Activated CD4-positive, CD25-positive, alpha-beta regulatory T cell treated with anti-CD3 and anti-CD28 coated beads, Interleukin-2, amount 50 U/mL, for 16 hours (primary cell): Measurements from ENCODE around the gene SH3RF3.

Experiments used
- DNase-seq: peaks from one replicate; pipeline ENCODE4 v3.0.0-alpha.2; 2020; ENCODE audit warnings: low read depth, low spot score

SH3RF3 gene

DNA sequence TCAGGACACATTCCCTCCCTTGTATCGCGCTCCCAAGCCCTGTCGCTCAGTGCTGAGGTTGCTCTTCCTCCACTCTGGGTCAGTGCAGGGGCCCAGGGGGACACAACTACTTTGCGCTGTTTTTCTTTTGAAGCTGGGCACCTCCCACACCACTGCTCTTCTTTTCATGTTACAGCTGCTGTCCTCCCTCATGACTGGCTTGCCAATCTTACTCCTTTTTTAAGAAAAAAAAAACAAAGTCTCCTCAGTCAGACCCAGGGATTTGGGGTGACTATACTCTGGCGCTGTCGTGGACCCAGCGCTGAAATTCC is 264.6 kb downstream of the SH3RF3 start:
- DNase-seq, result no peak

DNA sequence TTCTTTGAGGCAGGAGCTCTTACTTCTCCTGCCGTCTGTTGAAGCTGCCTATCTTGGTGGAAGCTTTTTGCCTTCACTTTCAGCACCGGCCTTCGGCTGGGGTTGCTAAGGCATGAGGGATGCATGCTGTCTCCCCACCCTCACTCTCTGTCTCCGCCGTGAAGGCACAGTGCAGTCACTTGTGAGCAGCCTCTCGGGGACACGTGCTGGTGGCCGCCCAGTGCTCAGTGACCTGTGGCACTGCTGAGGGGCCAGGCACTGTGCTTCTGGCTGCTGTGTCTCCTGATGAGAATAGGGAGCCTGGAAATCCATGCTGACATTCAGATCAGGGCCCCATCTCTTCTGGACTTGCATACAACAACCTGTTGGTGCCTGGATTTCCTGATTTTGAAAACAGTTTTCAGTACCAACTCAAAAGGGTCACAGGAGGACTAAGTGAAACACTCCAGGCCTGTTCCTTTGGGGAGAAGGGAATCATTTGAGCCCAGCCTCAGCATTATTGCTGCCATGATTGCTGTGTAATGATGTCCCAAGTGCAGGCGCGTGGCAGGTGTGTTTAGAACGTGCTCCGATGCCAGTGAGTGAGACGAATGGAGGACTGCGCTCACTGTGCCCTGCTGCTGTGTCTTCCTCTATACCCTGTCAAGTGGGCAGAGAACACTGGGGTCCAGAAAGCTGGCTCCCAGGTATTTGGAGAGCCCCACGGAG is 266.6 kb downstream of the SH3RF3 start:
- DNase-seq, result no peak

GRCh38 chr2:109396202-109397180 is 267.5 kb downstream of the SH3RF3 start:
- no peak for DNase-seq

DNA sequence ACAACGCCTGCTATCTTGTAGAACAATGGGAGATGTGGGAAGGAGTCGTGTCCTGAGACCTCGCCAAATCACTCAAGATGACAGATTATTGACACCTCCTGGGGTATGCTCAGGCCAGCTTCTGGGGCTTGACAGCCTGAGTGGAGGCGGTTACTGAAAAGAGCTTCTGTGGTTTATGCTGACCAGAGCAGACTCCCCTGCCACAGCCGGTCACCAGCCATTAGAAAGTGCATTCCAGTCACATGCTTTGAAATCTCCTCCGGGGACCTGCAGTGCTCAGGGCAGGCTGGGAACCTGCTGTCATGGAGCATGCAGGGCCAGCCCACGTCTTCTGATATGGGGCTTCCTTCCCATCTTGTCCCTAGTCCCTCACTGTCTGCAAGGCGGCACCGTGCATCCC is 268.9 kb downstream of the SH3RF3 start:
- no peak for DNase-seq

- DNase-seq, result no peak
Measured at GRCh38 chr2:109398366-109399015, 269.5 kb downstream of the SH3RF3 start.

GRCh38 chr2:109399066-109399465 is 270.1 kb downstream of the SH3RF3 start:
- DNase-seq, result no peak

DNA sequence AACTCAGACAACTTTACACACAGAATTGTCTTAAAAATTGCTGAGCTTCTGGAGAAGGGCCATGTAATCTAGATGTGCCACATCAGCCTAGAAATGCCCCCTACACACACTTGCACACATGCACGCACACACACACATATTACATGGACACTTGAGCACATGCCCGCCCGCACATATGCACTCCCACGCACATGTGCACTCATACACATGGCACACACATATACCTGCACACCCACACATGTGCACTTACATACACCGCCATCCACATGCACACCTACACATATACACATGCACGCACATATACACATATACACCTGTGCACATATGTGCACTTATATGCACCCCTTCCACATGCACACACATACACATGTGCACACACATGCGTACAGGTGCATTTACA is 271.1 kb downstream of the SH3RF3 start:
- DNase-seq, result no peak

DNA sequence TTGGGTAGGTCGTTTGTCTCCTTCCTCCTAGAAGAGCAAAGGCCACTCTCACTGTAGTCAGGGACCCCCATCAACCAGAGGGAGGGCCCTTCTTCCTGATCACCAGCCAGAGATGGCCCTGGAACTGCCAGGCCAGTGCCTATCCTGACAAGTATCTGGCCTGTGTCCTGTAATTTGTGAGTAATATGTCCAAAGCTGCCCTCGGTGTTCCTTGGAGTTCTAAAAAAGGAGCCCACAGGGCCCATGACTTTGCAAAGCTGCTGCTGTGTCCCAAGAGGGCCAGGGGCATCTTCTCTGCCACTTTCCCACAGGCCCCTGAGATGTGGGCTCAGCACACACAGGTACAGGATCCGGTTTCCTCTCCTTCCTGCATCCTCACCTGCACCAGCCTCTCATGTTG is 272.4 kb downstream of the SH3RF3 start:
- DNase-seq, result no peak

DNA sequence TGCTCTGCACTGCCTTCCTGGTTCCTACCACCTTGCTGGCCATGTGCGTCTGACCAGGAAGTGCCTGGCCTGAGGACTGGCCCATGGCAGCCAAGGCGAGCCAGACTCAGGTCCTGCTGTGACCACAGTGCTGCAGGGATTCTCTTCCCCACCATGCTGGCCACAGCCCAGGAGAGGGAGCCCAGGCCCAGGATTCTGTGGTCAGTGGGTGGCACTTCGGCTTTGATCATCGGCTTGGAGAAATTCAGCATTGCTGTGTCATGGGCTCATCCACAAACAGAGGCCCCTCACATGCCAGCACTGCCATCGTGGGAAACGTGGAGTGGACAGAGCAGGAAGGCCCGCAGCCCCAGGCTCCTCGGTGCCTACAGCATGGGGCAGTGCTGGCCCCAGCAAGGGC is 273.2 kb downstream of the SH3RF3 start:
- DNase-seq, result no peak

DNA sequence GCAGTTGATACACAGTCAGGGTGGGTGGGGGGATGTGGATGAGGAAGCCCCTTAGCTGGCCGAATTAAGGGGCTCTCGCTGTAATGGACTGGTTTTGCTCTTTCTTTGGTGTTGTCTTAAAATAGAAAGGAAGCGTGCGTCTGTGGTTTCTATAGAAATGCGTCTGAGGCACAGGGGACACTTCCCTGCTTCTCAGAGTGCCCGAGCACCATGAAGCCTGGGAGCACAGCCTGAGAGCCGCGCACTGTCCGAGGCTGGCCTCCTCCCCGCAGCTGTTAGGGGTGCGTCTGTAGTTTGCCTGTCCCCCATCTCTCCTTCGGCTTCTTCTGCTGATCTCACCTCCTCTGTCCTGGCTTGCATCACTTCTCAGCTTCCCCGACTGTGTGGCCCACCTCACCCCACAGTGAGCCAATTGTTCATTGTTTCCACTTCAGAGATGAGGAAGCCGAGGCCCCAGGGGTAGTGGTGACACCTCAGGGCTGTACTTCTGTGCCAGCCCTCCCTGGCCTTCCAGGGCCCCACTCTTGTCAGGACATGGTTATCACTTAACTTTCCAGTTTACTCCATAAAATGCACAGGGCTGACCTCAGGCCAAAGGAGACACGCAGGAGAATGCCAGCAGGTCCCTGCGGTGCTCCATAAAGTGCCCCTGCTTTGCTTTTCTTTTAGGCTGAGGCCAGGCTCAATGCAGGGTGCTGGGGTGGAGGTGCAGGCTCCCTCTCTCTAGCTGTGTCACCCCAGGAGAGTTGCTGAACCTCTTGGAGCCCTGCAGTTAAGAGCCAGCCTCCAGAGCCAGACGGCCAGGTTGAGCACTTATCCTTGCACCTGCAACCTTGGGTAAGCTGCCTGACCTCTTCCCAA is 274.2 kb downstream of the SH3RF3 start:
- DNase-seq, result no peak

- DNase-seq, result no peak
Measured at GRCh38 chr2:109403841-109404201, 274.8 kb downstream of the SH3RF3 start.

- DNase-seq, result no peak
Measured at GRCh38 chr2:109404681-109405080, 275.7 kb downstream of the SH3RF3 start.

- DNase-seq, result no peak
Measured at GRCh38 chr2:109405873-109406272, 276.9 kb downstream of the SH3RF3 start.

GRCh38 chr2:109406301-109406700 is 277.3 kb downstream of the SH3RF3 start:
- no peak for DNase-seq

GRCh38 chr2:109407276-109408042 is 278.5 kb downstream of the SH3RF3 start:
- no peak for DNase-seq

DNA sequence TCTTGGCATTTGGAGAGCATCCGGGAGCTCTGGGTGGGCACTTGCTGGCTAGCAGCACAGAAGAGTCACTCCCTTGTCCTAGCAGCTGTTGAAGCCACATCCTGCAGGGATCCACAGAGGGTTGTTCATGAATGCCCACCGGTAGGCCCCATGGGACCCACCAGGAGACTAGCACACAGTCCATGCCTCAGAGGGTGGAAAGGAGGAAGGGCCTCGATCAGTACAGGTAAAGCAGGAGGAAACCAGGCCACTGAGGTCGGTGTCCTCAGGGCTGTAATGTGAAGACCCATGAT is 279.0 kb downstream of the SH3RF3 start:
- no peak for DNase-seq

- no peak for DNase-seq
Measured at GRCh38 chr2:109409321-109410038, 280.5 kb downstream of the SH3RF3 start.

DNA sequence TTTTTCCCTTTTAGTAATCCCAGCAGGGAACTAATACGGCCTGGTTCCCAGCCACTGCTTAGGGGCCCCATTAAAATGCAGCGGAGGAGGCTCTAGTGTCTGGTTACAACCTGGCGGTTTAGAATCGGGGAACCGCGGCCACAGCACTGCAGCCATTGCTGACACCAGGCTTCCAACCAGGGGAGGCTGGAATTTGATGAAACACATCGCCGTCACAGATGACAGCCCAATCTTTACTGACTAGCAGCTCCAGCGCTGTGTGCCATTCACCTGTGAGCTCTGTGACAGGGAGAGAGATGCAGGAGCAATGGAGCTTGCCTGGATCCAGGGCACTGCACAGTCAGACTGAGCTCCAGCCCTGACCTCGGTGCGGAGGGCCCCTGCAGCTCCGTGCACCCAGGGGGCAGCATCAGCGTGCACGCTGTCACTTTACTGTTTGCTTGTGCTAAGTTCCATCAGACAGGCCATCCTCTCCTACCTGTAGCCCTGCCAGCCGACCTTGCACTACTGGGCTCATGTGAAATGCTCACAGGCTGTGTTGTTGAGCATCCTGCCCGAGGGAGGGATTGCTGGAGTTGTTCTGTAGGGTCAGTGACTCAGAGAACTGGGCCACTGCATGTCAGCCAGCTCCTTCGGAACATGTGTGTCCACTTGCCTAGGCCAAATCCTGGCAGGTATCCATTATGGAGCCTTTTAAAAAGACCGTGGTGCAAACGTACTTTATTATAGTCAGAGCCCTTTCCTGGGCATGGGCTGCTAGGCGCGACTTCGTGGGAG is 281.2 kb downstream of the SH3RF3 start:
- no peak for DNase-seq

- no peak for DNase-seq
Measured at GRCh38 chr2:109411640-109412325, 282.8 kb downstream of the SH3RF3 start.
